Smooth muscle cell (in vitro differentiated cells): ENCODE results near the gene KRTAP10-10. TPM values are rescaled to one million over a fixed set of nuclear protein-coding genes. Genes with fewer than 3 reads are reported as not detected.

Source experiments
- DNase-seq: peaks from one replicate; lab custom pipeline; 2025; ENCODE audit not compliant: unreplicated experiment; lab: John Stamatoyannopoulos, UW
- H2AFZ ChIP-seq: fragments of 200-600 bp; sonication (generic); 2 replicates; pipeline ENCODE4 v1.6.0; 2016; ENCODE audit warnings: antibody characterized with exemption, low read depth, mild to moderate bottlenecking
- H3F3A ChIP-seq: fragments of 200-600 bp; sonication (generic); 2 replicates; pipeline ENCODE4 v1.6.0; 2017; ENCODE audit warnings: antibody characterized with exemption, low read depth
- H3K27ac ChIP-seq: fragments of 200-600 bp; sonication (generic); 2 replicates; pipeline ENCODE4 v1.5.1; 2016; ENCODE audit warnings: low read depth, mild to moderate bottlenecking
- H3K27me3 ChIP-seq: fragments of 200-600 bp; sonication (generic); 2 replicates; pipeline ENCODE4 v1.6.1; 2016; ENCODE audit warnings: low read depth, mild to moderate bottlenecking
- H3K36me3 ChIP-seq: fragments of 200-600 bp; sonication (generic); 2 replicates; pipeline ENCODE4 v1.5.1; 2016; ENCODE audit warnings: low read depth
- H3K4me1 ChIP-seq: fragments of 200-600 bp; sonication (generic); 2 replicates; pipeline ENCODE4 v1.5.1; 2016; ENCODE audit warnings: low read depth
- H3K4me2 ChIP-seq: fragments of 200-600 bp; sonication (generic); 2 replicates; pipeline ENCODE4 v1.6.0; 2016; ENCODE audit warnings: mild to moderate bottlenecking
- H3K4me3 ChIP-seq: fragments of 200-600 bp; sonication (generic); 2 replicates; pipeline ENCODE4 v1.5.1; 2016; ENCODE audit warnings: mild to moderate bottlenecking
- H3K79me2 ChIP-seq: fragments of 200-600 bp; sonication (generic); 2 replicates; pipeline ENCODE4 v1.6.0; 2016; ENCODE audit warnings: low read depth, mild to moderate bottlenecking
- H3K9ac ChIP-seq: fragments of 200-600 bp; sonication (generic); 2 replicates; pipeline ENCODE4 v1.6.0; 2016; ENCODE audit warnings: low read depth
- H3K9me3 ChIP-seq: fragments of 200-600 bp; sonication (generic); replicated peaks from 2 replicates; pipeline ENCODE4 v1.5.1; 2016; ENCODE audit warnings: low read depth
- H4K20me1 ChIP-seq: fragments of 200-600 bp; sonication (generic); 2 replicates; pipeline ENCODE4 v1.6.0; 2016; ENCODE audit warnings: low read depth
- CTCF ChIP-seq: fragments of 200-600 bp; sonication (generic); IDR thresholded peaks from 2 replicates; pipeline ENCODE4 v1.5.1; 2017; ENCODE audit warnings: borderline replicate concordance, mild to moderate bottlenecking, antibody characterized with exemption; ENCODE audit not compliant: insufficient read depth, poor library complexity, severe bottlenecking
- WGBS: methylation state at CpG from one replicate; pipeline ENCODE4 v1.1.7; 2016; ENCODE audit warnings: low lambda C conversion rate; 5-methylcytosine and 5-hydroxymethylcytosine counted together
- polyA plus RNA-seq: library from polyadenylated mRNA; unstranded; fragments of >200 nt; fragmentation: Nextera tagmentation; extraction: Ambion mirVana; gene quantifications from 2 replicates; pipeline ENCODE4 v1.2.1, GENCODE V29; 2016
- small RNA-seq: library from RNA; depleted of rRNA; stranded (forward); fragments of <200 nt; gene quantifications from one replicate; pipeline ENCODE3, GENCODE V24; 2014
- total RNA-seq: library from RNA; depleted of rRNA; stranded (reverse); fragments of >200 nt; gene quantifications from 2 replicates; pipeline ENCODE4 v1.2.3, GENCODE V29; 2014

KRTAP10-10 gene
- total and polyA plus RNA-seq, 2 experiments from 2014 or later = not detected

GRCh38 chr21:44686843-44687561 lies 49.8 kb downstream of the KRTAP10-10 start:
- H2AFZ ChIP-seq = no peak overlapping the region
- no peaks in the 10 kb centered on the region for H4K20me1 ChIP-seq
- H3K4me1 ChIP-seq = peaks cover 12% of the 10 kb centered on the region
- no peak overlapping the region for H3K27ac ChIP-seq
- DNase-seq = no peak
- H3K36me3 ChIP-seq = no peaks in the 10 kb centered on the region
- no peak overlapping the region for H3K4me2 ChIP-seq
- H3F3A ChIP-seq = peaks cover 7% of the 10 kb centered on the region
- H3K27me3 ChIP-seq = no peaks in the 10 kb centered on the region
- TF ChIP-seq CTCF = no peak
- H3K4me3 ChIP-seq = no peak overlapping the region
- no peaks in the 10 kb centered on the region for H3K9me3 ChIP-seq
- no peaks in the 10 kb centered on the region for H3K79me2 ChIP-seq
- WGBS = 83% methylated on average over 25 of the region's 25 CpGs
- H3K9ac ChIP-seq = no peak overlapping the region

- Histone ChIP-seq H4K20me1 (no peaks in the 10 kb centered on the region), H3K79me2 (no peaks in the 10 kb centered on the region), H3K27ac (no peak overlapping the region), H3K4me3 (no peak overlapping the region), H3K9ac (no peak overlapping the region), H3K4me2 (no peak overlapping the region), H3K27me3 (no peaks in the 10 kb centered on the region), H2AFZ (no peak overlapping the region), H3K4me1 (peaks cover 12% of the 10 kb centered on the region), H3K36me3 (no peaks in the 10 kb centered on the region), H3K9me3 (no peaks in the 10 kb centered on the region), H3F3A (peaks cover 14% of the 10 kb centered on the region)
- no peak for TF ChIP-seq CTCF
- 88% methylated on average over 11 of the region's 11 CpGs for WGBS
- no peak for DNase-seq
Observed at GRCh38 chr21:44687671-44688070, 50.5 kb downstream of the KRTAP10-10 start.

Small RNAs within 50 kb of the gene (small RNA-seq; reads per million reads assigned to genes)
- not detected for gene KRTAP12-6P

Other genes starting within 250 kb of the KRTAP10-10 start
- gene LRRC3, start 181.8 kb upstream of the KRTAP10-10 start, total RNA-seq = 3.3 and 4.9 TPM in 2 replicates
- 5.3 and 5.8 TPM in 2 replicates for gene LRRC3, start 181.8 kb upstream of the KRTAP10-10 start, polyA plus RNA-seq
- not detected in 2 replicates for gene KRTAP10-1, start 97.2 kb upstream of the KRTAP10-10 start, total RNA-seq
- 0.67 TPM in 1 of 2 replicates, not detected in the other for gene KRTAP10-1, start 97.2 kb upstream of the KRTAP10-10 start, polyA plus RNA-seq
- not detected in 2 replicates for gene KRTAP10-2, start 85.9 kb upstream of the KRTAP10-10 start, total RNA-seq
- not detected in 2 replicates for gene KRTAP10-2, start 85.9 kb upstream of the KRTAP10-10 start, polyA plus RNA-seq
- gene KRTAP10-3, start 78.6 kb upstream of the KRTAP10-10 start, total RNA-seq = not detected in 2 replicates
- gene KRTAP10-3, start 78.6 kb upstream of the KRTAP10-10 start, polyA plus RNA-seq = not detected in 2 replicates
- gene KRTAP10-4, start 63.6 kb upstream of the KRTAP10-10 start, total RNA-seq = not detected in 2 replicates
- gene KRTAP10-4, start 63.6 kb upstream of the KRTAP10-10 start, polyA plus RNA-seq = not detected in 2 replicates
- not detected in 2 replicates for gene KRTAP10-5, start 56.8 kb upstream of the KRTAP10-10 start, total RNA-seq
- gene KRTAP10-5, start 56.8 kb upstream of the KRTAP10-10 start, polyA plus RNA-seq = not detected in 2 replicates
- gene KRTAP10-6, start 44.9 kb upstream of the KRTAP10-10 start, total RNA-seq = not detected in 2 replicates
- gene KRTAP10-6, start 44.9 kb upstream of the KRTAP10-10 start, polyA plus RNA-seq = 0.38 TPM in 1 of 2 replicates, not detected in the other
- gene KRTAP10-7, start 36.8 kb upstream of the KRTAP10-10 start, total RNA-seq = not detected in 2 replicates
- not detected in 2 replicates for gene KRTAP10-7, start 36.8 kb upstream of the KRTAP10-10 start, polyA plus RNA-seq
- gene KRTAP10-8, start 25.3 kb upstream of the KRTAP10-10 start, total RNA-seq = not detected in 2 replicates
- not detected in 2 replicates for gene KRTAP10-8, start 25.3 kb upstream of the KRTAP10-10 start, polyA plus RNA-seq
- not detected in 2 replicates for gene KRTAP10-9, start 10.3 kb upstream of the KRTAP10-10 start, total RNA-seq
- not detected in 2 replicates for gene KRTAP10-9, start 10.3 kb upstream of the KRTAP10-10 start, polyA plus RNA-seq
- not detected in 2 replicates for gene KRTAP10-11, start 9.1 kb downstream of the KRTAP10-10 start, total RNA-seq
- gene KRTAP10-11, start 9.1 kb downstream of the KRTAP10-10 start, polyA plus RNA-seq = not detected in 2 replicates
- gene KRTAP12-4, start 17.3 kb downstream of the KRTAP10-10 start, total RNA-seq = not detected in 2 replicates
- gene KRTAP12-4, start 17.3 kb downstream of the KRTAP10-10 start, polyA plus RNA-seq = not detected in 2 replicates
- gene KRTAP12-3, start 20.6 kb downstream of the KRTAP10-10 start, total RNA-seq = not detected in 2 replicates
- not detected in 2 replicates for gene KRTAP12-3, start 20.6 kb downstream of the KRTAP10-10 start, polyA plus RNA-seq
- gene KRTAP12-2, start 29.6 kb downstream of the KRTAP10-10 start, total RNA-seq = not detected in 2 replicates
- gene KRTAP12-2, start 29.6 kb downstream of the KRTAP10-10 start, polyA plus RNA-seq = not detected in 2 replicates
- not detected in 2 replicates for gene KRTAP12-1, start 44.8 kb downstream of the KRTAP10-10 start, total RNA-seq
- gene KRTAP12-1, start 44.8 kb downstream of the KRTAP10-10 start, polyA plus RNA-seq = not detected in 2 replicates
- gene KRTAP10-12, start 59.8 kb downstream of the KRTAP10-10 start, total RNA-seq = not detected in 2 replicates
- not detected in 2 replicates for gene KRTAP10-12, start 59.8 kb downstream of the KRTAP10-10 start, polyA plus RNA-seq
- not detected in 2 replicates for gene TSPEAR, start 74.2 kb downstream of the KRTAP10-10 start, total RNA-seq
- gene TSPEAR, start 74.2 kb downstream of the KRTAP10-10 start, polyA plus RNA-seq = 0.71 and 1.7 TPM in 2 replicates
- 34.1 and 35.6 TPM in 2 replicates for gene UBE2G2, start 164.5 kb downstream of the KRTAP10-10 start, total RNA-seq
- 33.1 and 38.0 TPM in 2 replicates for gene UBE2G2, start 164.5 kb downstream of the KRTAP10-10 start, polyA plus RNA-seq
- gene SUMO3, start 180.7 kb downstream of the KRTAP10-10 start, total RNA-seq = 82.8 and 87.9 TPM in 2 replicates
- gene SUMO3, start 180.7 kb downstream of the KRTAP10-10 start, polyA plus RNA-seq = 116 and 124 TPM in 2 replicates
- 331 and 369 TPM in 2 replicates for gene PTTG1IP, start 236.3 kb downstream of the KRTAP10-10 start, total RNA-seq
- gene PTTG1IP, start 236.3 kb downstream of the KRTAP10-10 start, polyA plus RNA-seq = 314 and 340 TPM in 2 replicates